ENCODE data around the gene GABRA4. TPM values are rescaled to one million over a fixed set of nuclear protein-coding genes. Genes with fewer than 3 reads are reported as not detected.
A peak's percentile ranks its signal among the peaks of the same experiment; 100 is the strongest.

The GABRA4 gene
- total and polyA plus RNA-seq, 2 donors (not counting 1 experiment from before 2014, with no cell fraction given), result not detected

DNA sequence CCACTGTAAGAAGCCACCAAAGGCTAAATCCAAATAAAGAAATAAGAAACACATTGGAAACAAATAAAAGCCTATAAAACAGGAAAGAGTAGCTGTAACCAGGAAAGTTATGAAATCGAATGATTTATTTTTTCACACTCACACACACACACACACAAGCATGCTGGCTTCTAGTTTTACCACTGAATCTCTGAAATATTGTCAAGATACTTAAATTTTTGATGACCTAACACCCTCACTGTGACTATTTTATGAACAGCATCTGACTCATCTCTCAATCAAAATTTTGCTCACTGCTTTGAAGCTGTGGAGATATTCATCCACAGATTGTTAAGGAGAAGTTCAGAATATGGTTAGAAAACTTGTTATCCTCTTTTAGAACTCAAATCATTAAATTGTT, 24.1 kb upstream of the GABRA4 start:
- peak; percentile 56 to 65 for DNase-seq (ENCODE audit: low read depth in 2 of 2)

DNA sequence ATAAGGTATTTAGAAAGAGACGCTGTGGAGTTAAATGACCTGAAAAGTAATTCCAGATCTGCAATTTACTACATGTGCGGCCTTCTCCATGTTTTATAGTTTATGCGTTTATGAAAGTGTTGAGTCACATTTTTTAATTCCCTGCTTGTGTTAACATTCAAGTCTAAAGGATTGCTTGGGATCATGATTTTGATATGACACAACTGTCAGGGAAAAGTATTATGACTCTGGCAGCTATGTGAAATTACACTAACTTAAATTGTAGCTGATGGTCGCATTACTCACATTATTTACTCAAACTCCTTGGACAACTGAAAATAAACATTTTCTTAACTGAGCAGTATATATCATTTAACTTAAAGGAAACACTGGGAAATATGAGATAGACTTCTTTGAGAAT, 23.7 kb upstream of the GABRA4 start:
- Histone ChIP-seq H3K9me3 (ENCODE audit: control insufficient read depth, insufficient read depth, low read depth, low read length) (no peaks in the 10 kb centered on the region), H3K4me2 (ENCODE audit: extremely low read depth, insufficient read depth, low read length) (no peak overlapping the region), H3K4me1 (ENCODE audit: control insufficient read depth, extremely low read depth, insufficient read depth, low read length) (no peaks in the 10 kb centered on the region), H3K79me2 (ENCODE audit: control insufficient read depth, insufficient read depth, low read length) (no peaks in the 10 kb centered on the region), H3K36me3 (ENCODE audit: control insufficient read depth, insufficient read depth, low read length) (no peaks in the 10 kb centered on the region), H3K4me3 (replicated peaks in 1 of 4; ENCODE audit: control extremely low read depth in 1 of 4, insufficient read depth in 1 of 4, low read depth in 3 of 4, low read length in 4 of 4) (no peak overlapping the region), H3K27ac (ENCODE audit: insufficient read depth, low read length) (no peak overlapping the region), H4K20me1 (ENCODE audit: control insufficient read depth, extremely low read depth, insufficient read depth, low read length) (no peaks in the 10 kb centered on the region), H3K27me3 (ENCODE audit: control insufficient read depth, insufficient read depth, low read length) (no peaks in the 10 kb centered on the region), H3K9ac (ENCODE audit: insufficient read depth, low read length) (no peak overlapping the region), H2AFZ (ENCODE audit: low read length) (no peak overlapping the region)
- DNase-seq (ENCODE audit: low read depth in 2 of 2), result peak; percentile 7 to 71
- no peak for TF ChIP-seq EZH2 (IDR thresholded peaks at IDR 0.05; ENCODE audit: low read length, missing control alignments)
- TF ChIP-seq, protein P1, sequence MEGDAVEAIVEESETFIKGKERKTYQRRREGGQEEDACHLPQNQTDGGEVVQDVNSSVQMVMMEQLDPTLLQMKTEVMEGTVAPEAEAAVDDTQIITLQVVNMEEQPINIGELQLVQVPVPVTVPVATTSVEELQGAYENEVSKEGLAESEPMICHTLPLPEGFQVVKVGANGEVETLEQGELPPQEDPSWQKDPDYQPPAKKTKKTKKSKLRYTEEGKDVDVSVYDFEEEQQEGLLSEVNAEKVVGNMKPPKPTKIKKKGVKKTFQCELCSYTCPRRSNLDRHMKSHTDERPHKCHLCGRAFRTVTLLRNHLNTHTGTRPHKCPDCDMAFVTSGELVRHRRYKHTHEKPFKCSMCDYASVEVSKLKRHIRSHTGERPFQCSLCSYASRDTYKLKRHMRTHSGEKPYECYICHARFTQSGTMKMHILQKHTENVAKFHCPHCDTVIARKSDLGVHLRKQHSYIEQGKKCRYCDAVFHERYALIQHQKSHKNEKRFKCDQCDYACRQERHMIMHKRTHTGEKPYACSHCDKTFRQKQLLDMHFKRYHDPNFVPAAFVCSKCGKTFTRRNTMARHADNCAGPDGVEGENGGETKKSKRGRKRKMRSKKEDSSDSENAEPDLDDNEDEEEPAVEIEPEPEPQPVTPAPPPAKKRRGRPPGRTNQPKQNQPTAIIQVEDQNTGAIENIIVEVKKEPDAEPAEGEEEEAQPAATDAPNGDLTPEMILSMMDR (conservative IDR thresholded peaks at IDR 0.05 in 1 of 2, IDR thresholded peaks at IDR 0.05 in 1 of 2; ENCODE audit: low read depth in 1 of 2, low read length in 2 of 2), result no peak

More for the DNA sequence above, 24.1 kb upstream of the GABRA4 start:
- H3K36me3 ChIP-seq (ENCODE audit: control insufficient read depth, insufficient read depth, low read length), result no peaks in the 10 kb centered on the region
- H3K4me2 ChIP-seq (ENCODE audit: extremely low read depth, insufficient read depth, low read length), result no peak overlapping the region
- no peak overlapping the region for H3K27ac ChIP-seq (ENCODE audit: insufficient read depth, low read length)
- H3K4me3 ChIP-seq (replicated peaks in 1 of 4; ENCODE audit: control extremely low read depth in 1 of 4, insufficient read depth in 1 of 4, low read depth in 3 of 4, low read length in 4 of 4), result no peak overlapping the region
- TF ChIP-seq EZH2 (IDR thresholded peaks at IDR 0.05; ENCODE audit: low read length, missing control alignments), result no peak
- TF ChIP-seq, protein P1 (conservative IDR thresholded peaks at IDR 0.05 in 1 of 2, IDR thresholded peaks at IDR 0.05 in 1 of 2; ENCODE audit: low read depth in 1 of 2, low read length in 2 of 2), result no peak
- H3K9me3 ChIP-seq (ENCODE audit: control insufficient read depth, insufficient read depth, low read depth, low read length), result no peaks in the 10 kb centered on the region
- no peaks in the 10 kb centered on the region for H4K20me1 ChIP-seq (ENCODE audit: control insufficient read depth, extremely low read depth, insufficient read depth, low read length)
- no peaks in the 10 kb centered on the region for H3K79me2 ChIP-seq (ENCODE audit: control insufficient read depth, insufficient read depth, low read length)
- no peaks in the 10 kb centered on the region for H3K27me3 ChIP-seq (ENCODE audit: control insufficient read depth, insufficient read depth, low read length)
- H3K9ac ChIP-seq (ENCODE audit: insufficient read depth, low read length), result no peak overlapping the region
- H2AFZ ChIP-seq (ENCODE audit: low read length), result no peak overlapping the region
- no peaks in the 10 kb centered on the region for H3K4me1 ChIP-seq (ENCODE audit: control insufficient read depth, extremely low read depth, insufficient read depth, low read length)

DNA sequence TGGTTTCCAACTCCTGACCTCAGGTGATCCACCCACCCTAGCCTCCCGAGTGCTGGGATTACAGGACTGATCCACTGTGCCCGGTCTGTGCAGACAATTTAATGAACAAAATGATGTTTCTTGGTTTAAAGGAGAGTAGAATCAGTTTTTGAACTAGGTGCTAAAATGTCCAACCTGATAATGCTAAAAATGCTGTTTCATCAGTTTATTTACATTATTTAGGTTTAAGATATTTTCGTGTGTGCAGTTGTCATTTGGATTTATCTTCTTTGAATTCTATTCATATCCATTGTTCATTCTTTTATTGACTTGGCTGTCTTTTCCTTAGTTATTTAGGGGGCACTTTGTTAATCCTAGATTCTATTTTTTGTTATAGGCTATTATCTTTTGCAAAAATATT, 20.0 kb upstream of the GABRA4 start:
- Histone ChIP-seq H3K36me3 (ENCODE audit: control insufficient read depth, insufficient read depth, low read length) (no peaks in the 10 kb centered on the region), H3K9me3 (ENCODE audit: control insufficient read depth, insufficient read depth, low read depth, low read length) (no peaks in the 10 kb centered on the region), H3K79me2 (ENCODE audit: control insufficient read depth, insufficient read depth, low read length) (no peaks in the 10 kb centered on the region), H3K4me1 (ENCODE audit: control insufficient read depth, extremely low read depth, insufficient read depth, low read length) (no peaks in the 10 kb centered on the region), H3K4me3 (replicated peaks in 1 of 4; ENCODE audit: control extremely low read depth in 1 of 4, insufficient read depth in 1 of 4, low read depth in 3 of 4, low read length in 4 of 4) (no peak overlapping the region), H3K27me3 (ENCODE audit: control insufficient read depth, insufficient read depth, low read length) (no peaks in the 10 kb centered on the region), H4K20me1 (ENCODE audit: control insufficient read depth, extremely low read depth, insufficient read depth, low read length) (no peaks in the 10 kb centered on the region), H3K4me2 (ENCODE audit: extremely low read depth, insufficient read depth, low read length) (no peak overlapping the region), H2AFZ (ENCODE audit: low read length) (no peak overlapping the region), H3K27ac (ENCODE audit: insufficient read depth, low read length) (no peak overlapping the region), H3K9ac (ENCODE audit: insufficient read depth, low read length) (no peak overlapping the region)
- no peak for TF ChIP-seq EZH2 (IDR thresholded peaks at IDR 0.05; ENCODE audit: low read length, missing control alignments)
- DNase-seq (ENCODE audit: low read depth in 2 of 2), result no peak

Data from fibroblast of lung (primary cell).